ENCODE data around the gene FBXO22.
A peak's percentile ranks its signal among the peaks of the same experiment; 100 is the strongest.
"Not testable (repeated sequence)": the region's sequence is repeated elsewhere in the genome, so short reads cannot be mapped to it uniquely, and the experiment has no call there.

FBXO22 gene

GRCh38 chr15:75982468-75982867 is 78.8 kb downstream of the FBXO22 start:
- no peak for DNase-seq (ENCODE audit: extremely low read depth, low read depth)
- TF ChIP-seq CTCF (IDR thresholded peaks at IDR 0.05; ENCODE audit: low read depth, low read length) = no peak

- not testable (repeated sequence) for DNase-seq (ENCODE audit: extremely low read depth, low read depth)
Measured at GRCh38 chr15:75984706-75985105, 81.0 kb downstream of the FBXO22 start.

- no peak for DNase-seq (ENCODE audit: extremely low read depth, low read depth)
- no peak for TF ChIP-seq CTCF (IDR thresholded peaks at IDR 0.05; ENCODE audit: low read depth, low read length)
Measured at GRCh38 chr15:75985971-75986370, 82.3 kb downstream of the FBXO22 start.

GRCh38 chr15:75989045-75989444 is 85.4 kb downstream of the FBXO22 start:
- TF ChIP-seq CTCF (IDR thresholded peaks at IDR 0.05; ENCODE audit: low read depth, low read length) = no peak
- DNase-seq (ENCODE audit: extremely low read depth, low read depth) = peak; percentile 19

GRCh38 chr15:75989875-75990274 is 86.2 kb downstream of the FBXO22 start:
- DNase-seq (ENCODE audit: extremely low read depth, low read depth) = no peak
- no peak for TF ChIP-seq CTCF (IDR thresholded peaks at IDR 0.05; ENCODE audit: low read depth, low read length)

Measured in AG09319 (cell line).